GM12872 (cell line): Measurements from ENCODE around the gene SOBP.

ENCODE experiments used
- TF ChIP-seq, protein P1 (sequence below): IDR thresholded peaks from 3 replicates; pipeline ENCODE4 v1.5.1; 2011; ENCODE audit warnings: low read depth, mild to moderate bottlenecking, low read length, moderate library complexity; ENCODE audit not compliant: insufficient read depth

The SOBP gene

DNA sequence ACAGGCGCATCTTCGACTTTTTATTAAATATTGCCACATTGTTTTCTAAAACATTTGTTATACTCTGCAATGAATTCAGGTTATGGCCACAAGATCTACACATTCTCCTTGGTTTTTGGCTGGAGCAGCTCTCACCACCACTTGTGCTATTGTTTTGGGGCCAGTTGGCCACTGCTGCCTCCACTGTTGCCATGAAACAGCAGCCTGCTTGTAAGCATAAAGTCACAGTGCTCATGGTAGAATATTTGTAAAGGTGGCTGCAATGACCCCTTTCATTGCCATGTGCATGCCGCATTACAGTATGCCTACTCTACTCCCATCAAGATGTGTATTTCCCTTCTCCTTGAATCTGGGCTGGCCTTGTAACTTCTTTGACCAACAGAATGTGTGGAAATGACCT lies 192.8 kb downstream of the SOBP start:
- TF ChIP-seq, protein P1, sequence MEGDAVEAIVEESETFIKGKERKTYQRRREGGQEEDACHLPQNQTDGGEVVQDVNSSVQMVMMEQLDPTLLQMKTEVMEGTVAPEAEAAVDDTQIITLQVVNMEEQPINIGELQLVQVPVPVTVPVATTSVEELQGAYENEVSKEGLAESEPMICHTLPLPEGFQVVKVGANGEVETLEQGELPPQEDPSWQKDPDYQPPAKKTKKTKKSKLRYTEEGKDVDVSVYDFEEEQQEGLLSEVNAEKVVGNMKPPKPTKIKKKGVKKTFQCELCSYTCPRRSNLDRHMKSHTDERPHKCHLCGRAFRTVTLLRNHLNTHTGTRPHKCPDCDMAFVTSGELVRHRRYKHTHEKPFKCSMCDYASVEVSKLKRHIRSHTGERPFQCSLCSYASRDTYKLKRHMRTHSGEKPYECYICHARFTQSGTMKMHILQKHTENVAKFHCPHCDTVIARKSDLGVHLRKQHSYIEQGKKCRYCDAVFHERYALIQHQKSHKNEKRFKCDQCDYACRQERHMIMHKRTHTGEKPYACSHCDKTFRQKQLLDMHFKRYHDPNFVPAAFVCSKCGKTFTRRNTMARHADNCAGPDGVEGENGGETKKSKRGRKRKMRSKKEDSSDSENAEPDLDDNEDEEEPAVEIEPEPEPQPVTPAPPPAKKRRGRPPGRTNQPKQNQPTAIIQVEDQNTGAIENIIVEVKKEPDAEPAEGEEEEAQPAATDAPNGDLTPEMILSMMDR, result no peak

DNA sequence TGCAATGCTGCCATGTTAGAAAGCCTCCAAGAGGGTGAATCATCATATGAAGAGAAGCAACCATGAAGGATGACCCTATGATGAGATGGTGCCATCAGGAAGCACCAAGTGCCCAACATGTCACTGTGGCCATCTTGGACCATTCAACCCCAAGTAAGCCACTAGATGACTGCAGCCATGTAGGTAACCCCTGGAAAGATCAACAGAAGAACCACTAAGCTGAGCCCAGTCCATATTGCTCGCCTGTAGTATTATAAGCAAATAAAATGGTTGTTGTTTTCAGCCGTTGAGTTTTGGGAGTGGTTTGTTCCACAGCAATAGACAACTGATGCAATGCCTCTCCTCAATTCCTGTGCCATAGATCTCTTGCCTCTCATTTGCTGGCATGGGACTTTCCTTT lies 193.3 kb downstream of the SOBP start:
- TF ChIP-seq, protein P1, result no peak

DNA sequence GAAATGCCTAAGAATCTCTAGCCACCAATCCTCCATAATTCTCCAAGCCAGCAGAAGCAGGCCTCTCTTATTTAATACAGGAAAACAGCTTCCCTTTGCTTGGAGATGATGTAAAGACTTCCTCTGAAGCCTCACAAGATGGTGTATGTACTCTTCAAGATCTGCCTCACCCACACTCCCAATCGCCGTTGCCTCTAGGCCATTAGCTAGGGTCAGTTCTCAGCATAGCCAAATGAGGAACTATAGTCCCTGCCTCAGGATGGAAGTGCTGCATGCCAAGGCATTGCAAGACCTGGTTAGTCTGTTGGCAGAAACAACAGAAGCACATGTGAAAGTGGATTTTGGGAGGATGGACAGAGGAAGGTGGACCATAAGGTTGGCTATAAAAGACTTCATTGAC lies 195.1 kb downstream of the SOBP start:
- TF ChIP-seq, protein P1, result no peak

DNA sequence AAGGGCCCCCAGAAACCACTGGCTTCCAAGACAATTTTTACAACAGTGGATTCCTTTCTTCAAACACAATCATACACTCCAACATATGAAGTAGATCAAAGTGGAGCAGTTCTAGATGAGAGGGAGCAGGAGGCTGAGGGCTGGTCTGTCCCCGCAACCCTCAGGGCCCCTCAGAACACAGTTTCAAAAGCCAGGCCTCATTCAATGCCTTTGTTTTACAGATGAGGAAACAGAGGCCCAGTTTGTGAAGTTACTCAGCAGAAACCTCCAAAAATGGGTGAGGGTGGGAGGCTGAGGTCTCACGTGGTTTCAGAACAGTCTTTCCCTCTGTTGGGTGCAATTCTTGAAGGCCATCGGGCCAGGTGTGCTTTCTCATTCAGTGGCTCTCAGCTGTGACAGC lies 199.3 kb downstream of the SOBP start:
- TF ChIP-seq, protein P1, result no peak

DNA sequence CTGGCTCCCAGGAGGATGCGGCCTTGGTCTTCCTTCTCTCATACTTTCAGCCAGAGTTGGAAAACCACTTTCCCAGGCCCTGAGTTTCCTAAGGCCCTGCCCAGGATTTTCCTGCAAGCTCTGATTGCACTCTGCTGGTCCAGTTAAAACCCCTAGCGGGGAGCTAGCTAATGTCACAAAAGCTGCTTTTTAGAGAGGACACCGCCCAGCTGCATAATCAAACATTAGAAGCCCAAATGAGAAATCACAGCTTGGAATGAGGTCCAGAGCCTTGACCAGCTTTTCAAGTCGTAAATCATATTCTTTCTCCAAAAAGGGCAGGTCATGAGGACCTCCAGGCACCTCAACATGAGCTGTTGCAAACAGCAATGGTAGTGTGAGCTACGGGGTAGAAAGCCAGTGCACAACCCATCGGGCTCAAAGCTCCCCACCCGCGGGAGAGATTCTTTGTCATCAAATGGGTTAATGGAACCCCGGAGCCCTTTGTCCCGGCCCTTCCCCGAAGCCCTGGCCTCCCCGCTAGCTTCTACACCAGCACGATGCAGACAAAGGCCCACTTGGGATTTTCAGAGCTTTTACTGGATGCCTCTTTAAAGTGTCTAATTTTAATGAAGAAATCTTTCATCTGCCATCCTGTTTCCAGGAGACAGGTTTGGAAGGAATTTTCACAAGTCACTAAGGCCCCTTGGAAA lies 200.2 kb downstream of the SOBP start:
- TF ChIP-seq, protein P1, result no peak

DNA sequence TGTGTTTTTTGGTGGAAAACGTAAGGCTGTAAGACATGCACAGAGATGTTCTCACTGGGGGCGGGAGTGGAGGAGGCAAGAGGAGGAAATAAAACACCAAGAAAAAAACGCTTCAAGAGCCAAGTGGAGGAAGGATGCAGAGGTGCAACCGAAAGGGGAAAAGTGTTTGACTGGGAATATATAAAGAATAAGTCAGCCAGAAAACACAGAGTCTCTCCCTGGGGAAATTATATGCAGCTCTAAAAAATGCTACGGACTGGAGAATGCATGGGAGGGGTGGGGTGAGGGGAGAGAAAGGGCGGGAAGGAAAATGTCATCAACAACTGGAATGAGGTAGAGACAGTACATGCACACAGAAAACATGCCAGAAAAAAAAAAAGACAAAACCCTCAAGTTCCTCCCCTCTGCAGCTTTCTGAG lies 200.7 kb downstream of the SOBP start:
- TF ChIP-seq, protein P1, result no peak

DNA sequence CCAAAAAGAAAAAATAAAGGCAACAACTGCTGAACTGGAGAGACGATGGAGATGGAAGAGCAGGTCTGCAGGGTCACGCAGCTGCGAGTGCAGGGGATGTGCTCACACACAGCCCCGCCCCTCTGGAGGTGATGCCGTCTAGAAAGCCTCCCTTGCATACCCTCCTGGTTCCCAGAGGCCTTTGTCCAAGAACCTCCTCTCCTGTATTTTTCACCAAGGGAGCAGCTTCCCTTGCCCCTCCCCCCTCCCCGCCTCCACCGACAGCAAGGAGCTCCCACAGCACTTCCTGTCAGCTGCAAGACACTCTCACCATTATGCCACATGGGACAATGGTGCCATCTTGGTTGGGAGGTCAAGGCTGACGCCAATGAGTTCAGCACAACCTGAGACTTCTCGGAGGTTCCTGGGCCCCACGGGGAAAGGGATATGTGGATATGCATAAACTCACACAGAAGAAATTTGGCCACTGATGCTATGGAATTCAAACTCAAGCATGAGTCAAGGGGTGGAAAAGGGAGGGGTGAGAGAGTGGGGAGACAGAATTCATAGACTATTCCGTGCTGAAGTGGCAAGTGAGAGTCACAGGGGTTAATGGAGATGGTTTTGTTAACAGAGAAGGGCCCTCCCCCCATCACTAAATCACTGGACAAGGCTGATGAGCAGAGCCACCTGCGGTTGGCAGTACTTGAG lies 201.3 kb downstream of the SOBP start:
- TF ChIP-seq, protein P1, result no peak
